ENCODE measurements around the gene STH. TPM values are rescaled to one million over a fixed set of nuclear protein-coding genes. Genes with fewer than 3 reads are reported as not detected.

STH gene
- total and polyA plus RNA-seq, 2 of the 4 experiments (the other 2 are of a cell fraction) = not detected

GRCh38 chr17:45981306-45981705 is 17.7 kb upstream of the STH start:
- H2AK5ac ChIP-seq (ENCODE audit: low read depth, low read length) = no peak overlapping the region
- no TSS peak for BruUV-seq (replicated peaks)
- H3K23ac ChIP-seq (ENCODE audit: low read depth, low read length) = no peak overlapping the region
- no peak overlapping the region for H3K4me2 ChIP-seq (ENCODE audit: low read depth, low read length)
- H2BK20ac ChIP-seq (ENCODE audit: low read depth, low read length) = no peak overlapping the region
- H3K4me1 ChIP-seq (ENCODE audit: control insufficient read depth, insufficient read depth, low read length) = no peaks in the 10 kb centered on the region
- H2BK120ac ChIP-seq (ENCODE audit: low read depth, low read length) = no peak overlapping the region
- no peak overlapping the region for H3K18ac ChIP-seq (ENCODE audit: low read depth, low read length)
- ATAC-seq (ENCODE audit: low read depth) = no peak
- H3K27me3 ChIP-seq (ENCODE audit: control insufficient read depth, insufficient read depth, low read length) = peaks cover 53% of the 10 kb centered on the region
- H3K56ac ChIP-seq (ENCODE audit: extremely low read depth, insufficient read depth, low read length) = no peak overlapping the region
- no peaks in the 10 kb centered on the region for H3K9me1 ChIP-seq (ENCODE audit: insufficient read depth, low read length)
- ChIA-PET CTCF (no interaction called here), POLR2A (ENCODE audit: unreplicated experiment) (no interaction called here)
- H3K27ac ChIP-seq (ENCODE audit: insufficient read depth, low read length) = no peak overlapping the region
- H4K5ac ChIP-seq (ENCODE audit: low read depth, low read length) = no peak overlapping the region
- intact Hi-C loops (cut with micrococcal nuclease) = no loop called here
- no peaks in the 10 kb centered on the region for H4K20me1 ChIP-seq (ENCODE audit: insufficient read depth, low read length)
- H3K4me3 ChIP-seq (ENCODE audit: insufficient read depth, low read depth, low read length) = no peak overlapping the region
- TF ChIP-seq NFE2L2 (IDR thresholded peaks at IDR 0.05; ENCODE audit: low read depth, low read length) (no peak), CEBPB (IDR thresholded peaks at IDR 0.05; ENCODE audit: low read depth, low read length) (no peak), CTCF (conservative IDR thresholded peaks at IDR 0.05; ENCODE audit: low read depth, low read length) (no peak), ELK1 (IDR thresholded peaks at IDR 0.05; ENCODE audit: borderline replicate concordance, low read depth, low read length) (no peak), MAZ (IDR thresholded peaks at IDR 0.05; ENCODE audit: borderline replicate concordance, low read depth, low read length) (no peak), MAFK (IDR thresholded peaks at IDR 0.05; ENCODE audit: low read depth, low read length) (no peak), RCOR1 (IDR thresholded peaks at IDR 0.05; ENCODE audit: insufficient replicate concordance, low read length) (no peak), USF2 (IDR thresholded peaks at IDR 0.05; ENCODE audit: low read depth, low read length) (no peak), SMC3 (IDR thresholded peaks at IDR 0.05; ENCODE audit: low read depth, low read length) (no peak), RAD21 (IDR thresholded peaks at IDR 0.05; ENCODE audit: low read length) (no peak), POLR2A (IDR thresholded peaks at IDR 0.05; ENCODE audit: low read depth, low read length) (no peak), BHLHE40 (IDR thresholded peaks at IDR 0.05; ENCODE audit: low read depth, low read length) (no peak), CHD1 (IDR thresholded peaks at IDR 0.05; ENCODE audit: low read depth, low read length) (no peak), MXI1 (IDR thresholded peaks at IDR 0.05; ENCODE audit: borderline replicate concordance, low read depth, low read length) (no peak), FOS (IDR thresholded peaks at IDR 0.05; ENCODE audit: low read depth, low read length) (no peak), RFX5 (IDR thresholded peaks at IDR 0.05; ENCODE audit: low read depth, low read length) (no peak)
- H3K9me3 ChIP-seq (ENCODE audit: control insufficient read depth, insufficient read depth, low read length) = no peaks in the 10 kb centered on the region
- no peaks in the 10 kb centered on the region for H3K36me3 ChIP-seq (ENCODE audit: control insufficient read depth, insufficient read depth, low read length)
- 86% methylated on average over 4 of the region's 7 CpGs; no CpG with 5 or more reads in 1 of the 2 experiments for WGBS, 2 experiments (ENCODE audit: extremely low coverage in 2 of 2, insufficient read length in 1 of 2)
- dilution Hi-C loops (cut with HindIII; ENCODE audit: low sequenced_read_pairs, unreplicated experiment) = no loop called here
- no peak for DNase-seq
- H3K79me1 ChIP-seq (ENCODE audit: low read depth in 1 of 2, low read length in 2 of 2) = no peaks in the 10 kb centered on the region
- no peak overlapping the region for H2AK9ac ChIP-seq (replicated peaks; ENCODE audit: low read depth, low read length, poor library complexity)
- no peak overlapping the region for H2BK5ac ChIP-seq (ENCODE audit: low read depth, low read length, poor library complexity, severe bottlenecking)
- H3K4ac ChIP-seq (ENCODE audit: low read depth, low read length) = no peak overlapping the region
- no peak overlapping the region for H4K8ac ChIP-seq (ENCODE audit: low read depth in 2 of 2, low read length in 2 of 2)
- no peak overlapping the region for H2BK15ac ChIP-seq (ENCODE audit: low read depth, low read length)
- no peak overlapping the region for H3K9ac ChIP-seq (ENCODE audit: low read depth, low read length)
- in situ Hi-C loops (cut with MboI; ENCODE audit: low sequenced_read_pairs) = no loop called here
- no peak overlapping the region for H3K14ac ChIP-seq (replicated peaks; ENCODE audit: low read depth, low read length)
- H4K91ac ChIP-seq (ENCODE audit: insufficient read depth, low read depth, low read length) = no peak overlapping the region
- H2AFZ ChIP-seq (replicated peaks; ENCODE audit: low read length, poor library complexity) = no peak overlapping the region

Data from IMR-90 (cell line).